Thoracic aorta (tissue), 2 donors: ENCODE data around the gene MTMR2. TPM values are rescaled to one million over a fixed set of nuclear protein-coding genes. Genes with fewer than 3 reads are reported as not detected.

Experiments
- ATAC-seq: fragments of 150-250 bp; one replicate; pipeline ENCODE4 v1.8.0; 2017; ENCODE audit warnings: low read depth; ENCODE audit not compliant: insufficient number of reproducible peaks, low FRiP score
- DNase-seq: peaks from one replicate; pipeline ENCODE4 v3.0.0-alpha.2; 2020; ENCODE audit warnings: low spot score
- H3K27ac ChIP-seq, 2 donors: fragments of 200-600 bp; sonication (generic); 1 replicate in 1 of 2; 2 replicates in 1 of 2; pipeline ENCODE4 v1.5.1; 2016; ENCODE audit warnings: mild to moderate bottlenecking in 2 of 2, moderate library complexity in 2 of 2
- H3K27me3 ChIP-seq: fragments of 200-600 bp; sonication (generic); replicated peaks from 2 replicates; pipeline ENCODE4 v1.6.0; 2016; ENCODE audit warnings: mild to moderate bottlenecking; ENCODE audit not compliant: insufficient read depth
- H3K36me3 ChIP-seq: fragments of 200-600 bp; sonication (generic); one replicate; pipeline ENCODE4 v1.5.1; 2016
- H3K4me1 ChIP-seq, 2 donors: fragments of 200-600 bp; sonication (generic); 1 replicate in 1 of 2; 2 replicates in 1 of 2; pipeline versions ENCODE4 v1.5.1 to v1.6.0; 2016; ENCODE audit warnings: low read depth in 2 of 2, mild to moderate bottlenecking in 1 of 2; ENCODE audit not compliant: control insufficient read depth in 1 of 2
- H3K4me3 ChIP-seq: fragments of 200-600 bp; sonication (generic); 2 replicates; pipeline ENCODE4 v1.5.1; 2016; ENCODE audit warnings: mild to moderate bottlenecking
- H3K9me3 ChIP-seq: fragments of 200-600 bp; sonication (generic); 2 replicates; pipeline ENCODE4 v1.5.1; 2016
- CTCF ChIP-seq: fragments of 200-600 bp; sonication (generic); IDR thresholded peaks from one replicate; pipeline ENCODE4 v1.5.1; 2019; ENCODE audit warnings: antibody characterized with exemption
- total RNA-seq, 2 donors: library from RNA; depleted of rRNA; stranded (reverse); fragments of >200 nt; gene quantifications; one replicate each; pipeline versions ENCODE4 v1.1.0 to v1.2.3, GENCODE V29; 2016

The MTMR2 gene
- total RNA-seq, 2 donors from 2014 or later: 38.2 to 38.9 TPM

GRCh38 chr11:95790123-95790932, 133.6 kb downstream of the MTMR2 start, which contains the start of gene CEP57:
CEP57 (plus strand) TSS chr11:95790498; CDS start chr11:95790699, 201 bp downstream.
- ATAC-seq (peak; percentile 93), DNase-seq (peak; percentile 97)
- no peak for TF ChIP-seq CTCF
- Histone ChIP-seq H3K27ac (peak within 1 kb of the TSS; percentile 98 to 99), H3K4me1 (peaks cover 5 to 28% of the 10 kb centered on the region in 2 donors), H3K9me3 (no peaks in the 10 kb centered on the region), H3K36me3 (peaks cover 17% of the 10 kb centered on the region), H3K4me3 (peak within 1 kb of the TSS; percentile 82), H3K27me3 (no peaks in the 10 kb centered on the region)

- Histone ChIP-seq H3K9me3 (no peaks in the 10 kb centered on the region), H3K27me3 (no peaks in the 10 kb centered on the region), H3K27ac (peak within 1 kb of the TSS; percentile 98 to 99), H3K4me1 (peaks cover 5 to 28% of the 10 kb centered on the region in 2 donors), H3K36me3 (peaks cover 21% of the 10 kb centered on the region), H3K4me3 (peak within 1 kb of the TSS; percentile 82)
- DNase-seq: peak; percentile 88
- peak; percentile 97 for ATAC-seq
- no peak for TF ChIP-seq CTCF
These were observed 134.3 kb downstream of the MTMR2 start, which contains the start of gene FAM76B for GRCh38 chr11:95789506-95790122. FAM76B (minus strand) TSS chr11:95789782; CDS start chr11:95789478, 304 bp downstream.

- DNase-seq: peak; percentile 2
- ATAC-seq: no peak
- H3K4me3 ChIP-seq: peak overlapping the region; percentile 82
- H3K9me3 ChIP-seq: no peaks in the 10 kb centered on the region
- peaks cover 25% of the 10 kb centered on the region for H3K36me3 ChIP-seq
- peak overlapping the region; percentile 98 to 99 for H3K27ac ChIP-seq
- H3K4me1 ChIP-seq: peaks cover 5 to 28% of the 10 kb centered on the region in 2 donors
- no peaks in the 10 kb centered on the region for H3K27me3 ChIP-seq
- TF ChIP-seq CTCF: no peak
These were observed 134.9 kb downstream of the MTMR2 start for GRCh38 chr11:95788921-95789505.

Other genes with a start within 250 kb of the MTMR2 start
- gene FAM76B, start 134.3 kb downstream of the MTMR2 start, total RNA-seq: 10 to 100 TPM; 21.6 to 49.3 TPM
- 10 to 100 TPM; 23.6 to 26.3 TPM for gene CEP57, start 133.6 kb downstream of the MTMR2 start, total RNA-seq